SK-N-SH (cell line): Measurements from ENCODE around the gene ODAD2. TPM values are rescaled to one million over a fixed set of nuclear protein-coding genes. Genes with fewer than 3 reads are reported as not detected.

Source experiments
- CTCF ChIA-PET: fragments of 300-600, 350-600 bp; formaldehyde crosslinking; extraction: SDS; loops from one replicate; lab custom pipeline; 2021; lab: Yijun Ruan, JAX
- POLR2A ChIA-PET: fragments of 350-600 bp; sonication (Branson Sonifier 250); formaldehyde crosslinking; extraction: SDS; loops from one replicate; lab custom pipeline; 2020; ENCODE audit warnings: antibody characterized with exemption, inconsistent platforms; lab: Yijun Ruan, JAX
- DNase-seq: peaks from one replicate; pipeline ENCODE4 v3.0.0; 2012
- H2AFZ ChIP-seq: fragments of 200-600 bp; sonication (generic); 2 replicates; pipeline ENCODE4 v1.8.1; 2016; ENCODE audit warnings: antibody characterized with exemption, mild to moderate bottlenecking, low read depth
- H3F3A ChIP-seq: fragments of 200-600 bp; sonication (generic); replicated peaks from 2 replicates; pipeline ENCODE3; 2016; ENCODE audit warnings: antibody characterized with exemption, mild to moderate bottlenecking; ENCODE audit not compliant: insufficient read depth
- H3K27ac ChIP-seq, 2 experiments: fragments of 200-500 bp in 1 of 2; fragments of 200-600 bp in 1 of 2; sonication (Bioruptor generic) in 1 of 2; sonication (generic), shearing (Covaris generic) in 1 of 2; 2 replicates each; pipeline versions ENCODE4 v1.5.1 to v1.6.1; 2014 to 2016; ENCODE audit warnings: low read depth in 2 of 2, inconsistent platforms in 1 of 2, low read length in 1 of 2, mild to moderate bottlenecking in 1 of 2, mixed read lengths in 1 of 2
- H3K27me3 ChIP-seq: fragments of 200-600 bp; sonication (generic), shearing (Covaris generic); 2 replicates; pipeline ENCODE4 v1.6.1; 2016; ENCODE audit warnings: mixed run types; ENCODE audit not compliant: insufficient read depth
- H3K36me3 ChIP-seq, 2 experiments: fragments of 200-500 bp in 1 of 2; fragments of 200-600 bp in 1 of 2; sonication (Bioruptor generic) in 1 of 2; sonication (generic) in 1 of 2; replicated peaks in 1 of 2; 2 replicates each; pipeline versions ENCODE3 to v1.5.1; 2014 to 2016; ENCODE audit warnings: low read length in 1 of 2, mild to moderate bottlenecking in 1 of 2; ENCODE audit not compliant: insufficient read depth in 2 of 2, control insufficient read depth in 1 of 2
- H3K4me1 ChIP-seq, 2 experiments: fragments of 200-500 bp in 1 of 2; fragments of 200-600 bp in 1 of 2; sonication (Bioruptor generic) in 1 of 2; sonication (generic), shearing (Covaris generic) in 1 of 2; 2 replicates each; pipeline versions ENCODE4 v1.5.1 to v1.6.1; 2014 to 2016; ENCODE audit warnings: low read depth in 1 of 2, low read length in 1 of 2, mixed run types in 1 of 2; ENCODE audit not compliant: insufficient read depth in 2 of 2, control insufficient read depth in 1 of 2
- H3K4me2 ChIP-seq: fragments of 200-600 bp; sonication (generic), shearing (Covaris generic); 2 replicates; pipeline ENCODE4 v1.6.1; 2017; ENCODE audit warnings: mixed run types
- H3K4me3 ChIP-seq, 2 experiments: fragments of 200-500 bp in 1 of 2; fragments of 200-600 bp in 1 of 2; sonication (Bioruptor generic) in 1 of 2; sonication (generic), shearing (Covaris generic) in 1 of 2; 2 replicates each; pipeline versions ENCODE4 v1.5.1 to v1.8.1; 2014 to 2016; ENCODE audit warnings: low read depth in 2 of 2, inconsistent platforms in 1 of 2, low read length in 1 of 2, mild to moderate bottlenecking in 1 of 2, mixed read lengths in 1 of 2, moderate library complexity in 1 of 2
- H3K79me2 ChIP-seq: fragments of 200-600 bp; sonication (generic); 2 replicates; pipeline ENCODE4 v1.8.1; 2017; ENCODE audit warnings: mild to moderate bottlenecking; ENCODE audit not compliant: insufficient read depth
- H3K9ac ChIP-seq: fragments of 200-600 bp; sonication (generic); 2 replicates; pipeline ENCODE4 v1.6.1; 2017; ENCODE audit warnings: mixed run types
- H3K9me2 ChIP-seq: fragments of 200-600 bp; sonication (generic); 2 replicates; pipeline ENCODE4 v1.6.1; 2017; ENCODE audit warnings: mixed run types
- H3K9me3 ChIP-seq: fragments of 200-600 bp; sonication (generic); 2 replicates; pipeline ENCODE4 v1.6.1; 2017; ENCODE audit warnings: mixed run types, mild to moderate bottlenecking, moderate library complexity
- H4K20me1 ChIP-seq: fragments of 200-600 bp; sonication (generic); 2 replicates; pipeline ENCODE4 v1.6.1; 2017; ENCODE audit warnings: mild to moderate bottlenecking, mixed run types; ENCODE audit not compliant: insufficient read depth
- CHD2 ChIP-seq: fragments of 150-350 bp; IDR thresholded peaks from 2 replicates; pipeline ENCODE4 v1.6.1; 2018; ENCODE audit warnings: low read length; ENCODE audit not compliant: partially characterized antibody
- EP300 ChIP-seq, 2 experiments: IDR thresholded peaks; 2 replicates each; pipeline versions ENCODE4 v1.4.0 to v1.6.1; 2012; ENCODE audit warnings: borderline replicate concordance in 1 of 2, low read depth in 1 of 2, low read length in 1 of 2
- FOSL2 ChIP-seq: IDR thresholded peaks from 2 replicates; pipeline ENCODE4 v1.4.0; 2012; ENCODE audit warnings: low read depth, mild to moderate bottlenecking, moderate library complexity, borderline replicate concordance
- FOXJ3 ChIP-seq: sonication (generic); formaldehyde crosslinking; IDR thresholded peaks from 2 replicates; pipeline ENCODE4 v1.5.1; 2020; ENCODE audit warnings: mild to moderate bottlenecking, missing genetic modification reagents
- FOXM1 ChIP-seq: IDR thresholded peaks from 2 replicates; pipeline ENCODE4 v1.4.0; 2012; ENCODE audit warnings: low read depth, mild to moderate bottlenecking
- GABPA ChIP-seq: IDR thresholded peaks from 2 replicates; pipeline ENCODE4 v1.4.0; 2012; ENCODE audit warnings: low read depth, mild to moderate bottlenecking
- JUND ChIP-seq: IDR thresholded peaks from 2 replicates; pipeline ENCODE4 v1.4.0; 2012
- MEF2A ChIP-seq: IDR thresholded peaks from 2 replicates; pipeline ENCODE4 v1.4.0; 2012; ENCODE audit warnings: low read depth, borderline replicate concordance
- NFIC ChIP-seq: IDR thresholded peaks from 2 replicates; pipeline ENCODE4 v1.4.0; 2012; ENCODE audit warnings: borderline replicate concordance
- NRF1 ChIP-seq: IDR thresholded peaks from 2 replicates; pipeline ENCODE4 v1.6.1; 2012; ENCODE audit warnings: low read depth, mild to moderate bottlenecking, low read length
- POLR2AphosphoS5 ChIP-seq: IDR thresholded peaks from 2 replicates; pipeline ENCODE4 v1.6.1; 2012; ENCODE audit warnings: low read depth, low read length
- RAD21 ChIP-seq: IDR thresholded peaks from 2 replicates; pipeline ENCODE4 v1.6.1; 2012; ENCODE audit warnings: mild to moderate bottlenecking, low read length
- RFX5 ChIP-seq: IDR thresholded peaks from 2 replicates; pipeline ENCODE4 v1.6.1; 2012; ENCODE audit warnings: mild to moderate bottlenecking, improper control_type of control experiment, low read length
- RXRA ChIP-seq: IDR thresholded peaks from 2 replicates; pipeline ENCODE4 v1.4.0; 2012; ENCODE audit warnings: low read depth, mild to moderate bottlenecking, borderline replicate concordance
- SMC3 ChIP-seq: IDR thresholded peaks from 2 replicates; pipeline ENCODE4 v1.6.1; 2012; ENCODE audit warnings: low read depth, low read length, improper control_type of control experiment
- TCF12 ChIP-seq: IDR thresholded peaks from 2 replicates; pipeline ENCODE4 v1.4.0; 2012
- WGBS: methylation state at CpG from one replicate; pipeline ENCODE4 v1.1.6; 2017; ENCODE audit warnings: low lambda C conversion rate; 5-methylcytosine and 5-hydroxymethylcytosine counted together
- polyA plus RNA-seq, 3 experiments: library from polyadenylated mRNA; depleted of rRNA; stranded (reverse); fragments of >200 nt; gene quantifications; 2 replicates each; pipeline ENCODE4 v1.2.3, GENCODE V29; 2012
- TF ChIP-seq, protein P1 (sequence below): fragments of 150-350 bp; IDR thresholded peaks from 2 replicates; pipeline ENCODE4 v1.6.1; 2016; ENCODE audit warnings: mild to moderate bottlenecking, low read depth, low read length
- TF ChIP-seq, protein P2 (sequence below): IDR thresholded peaks from 2 replicates; pipeline ENCODE4 v1.4.0; 2012; ENCODE audit warnings: low read depth, borderline replicate concordance

Gene ODAD2
- polyA plus RNA-seq, 1 of the 3 experiments (the other 2 are of a cell fraction), result not detected

DNA sequence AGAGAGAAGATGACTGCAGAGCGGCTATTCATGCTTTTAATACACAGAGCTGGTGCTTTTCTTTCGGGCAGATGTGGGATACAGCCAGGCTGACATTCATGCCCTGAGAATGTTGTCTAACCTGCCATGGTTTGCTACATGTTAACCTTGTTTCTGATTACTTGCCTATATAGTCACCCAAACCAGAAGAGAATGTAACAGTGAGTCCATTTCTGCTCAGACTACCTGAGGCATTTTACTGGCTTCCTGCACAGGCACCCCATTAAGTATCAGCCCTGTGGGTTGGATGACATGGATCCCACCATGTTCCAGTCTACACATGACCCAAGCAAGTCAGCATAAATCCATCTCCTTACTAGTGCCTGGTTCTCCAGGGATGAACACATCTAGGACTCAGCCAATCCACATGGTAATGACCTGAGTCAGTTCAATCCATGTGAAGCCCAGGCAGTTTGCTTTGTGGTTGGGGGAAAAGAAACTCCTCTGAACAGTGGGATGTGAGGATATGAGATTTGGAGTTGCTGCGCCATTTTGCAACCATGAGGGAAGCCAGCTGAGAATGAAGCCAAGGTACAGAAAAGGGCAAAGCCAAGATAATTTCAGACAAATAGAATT is 197.6 kb downstream of the ODAD2 start:
- TF ChIP-seq, protein P1, sequence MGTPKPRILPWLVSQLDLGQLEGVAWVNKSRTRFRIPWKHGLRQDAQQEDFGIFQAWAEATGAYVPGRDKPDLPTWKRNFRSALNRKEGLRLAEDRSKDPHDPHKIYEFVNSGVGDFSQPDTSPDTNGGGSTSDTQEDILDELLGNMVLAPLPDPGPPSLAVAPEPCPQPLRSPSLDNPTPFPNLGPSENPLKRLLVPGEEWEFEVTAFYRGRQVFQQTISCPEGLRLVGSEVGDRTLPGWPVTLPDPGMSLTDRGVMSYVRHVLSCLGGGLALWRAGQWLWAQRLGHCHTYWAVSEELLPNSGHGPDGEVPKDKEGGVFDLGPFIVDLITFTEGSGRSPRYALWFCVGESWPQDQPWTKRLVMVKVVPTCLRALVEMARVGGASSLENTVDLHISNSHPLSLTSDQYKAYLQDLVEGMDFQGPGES, result no peak
- TF ChIP-seq TCF12, result no peak
- 4% methylated on average over 3 of the region's 3 CpGs for WGBS
- no peak overlapping the region for H2AFZ ChIP-seq
- no peaks in the 10 kb centered on the region for H3K79me2 ChIP-seq
- ChIA-PET POLR2A (no interaction called here), CTCF (no interaction called here)
- DNase-seq, result no peak
- H3K9ac ChIP-seq, result no peak overlapping the region
- H3K9me2 ChIP-seq, result no peaks in the 10 kb centered on the region
- no peaks in the 10 kb centered on the region; the same call in 1 of the 2 replicates for H3K27me3 ChIP-seq
- H4K20me1 ChIP-seq, result no peaks in the 10 kb centered on the region
- no peak overlapping the region for H3K4me2 ChIP-seq
- H3K9me3 ChIP-seq, result no peaks in the 10 kb centered on the region
- H3K27ac ChIP-seq, result no peak overlapping the region
- H3F3A ChIP-seq, result no peaks in the 10 kb centered on the region
- no peak overlapping the region for H3K4me3 ChIP-seq
- H3K4me1 ChIP-seq, result no peaks in the 10 kb centered on the region
- H3K36me3 ChIP-seq, result no peaks in the 10 kb centered on the region

DNA sequence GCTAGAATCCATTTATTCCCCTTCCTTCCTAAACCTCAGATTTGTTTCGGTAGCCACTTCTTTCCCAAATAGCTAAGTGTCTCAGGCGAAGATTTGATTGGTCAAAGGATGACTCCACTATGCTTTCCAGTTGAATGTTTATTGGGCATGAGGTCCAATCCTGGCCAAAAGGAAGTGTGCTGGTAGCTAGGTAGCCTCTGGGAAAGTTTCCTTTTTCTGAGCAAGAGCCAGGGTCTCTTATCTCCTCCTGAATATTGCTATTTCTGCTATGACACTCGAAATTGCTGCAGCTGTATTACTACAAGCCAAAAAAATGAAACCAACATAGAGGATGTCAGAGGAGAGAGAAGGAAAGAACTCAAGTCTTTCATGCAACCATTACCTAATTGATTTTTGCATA is 199.8 kb downstream of the ODAD2 start:
- no peak overlapping the region for H3K4me2 ChIP-seq
- H3K27ac ChIP-seq, result no peak overlapping the region
- H4K20me1 ChIP-seq, result no peaks in the 10 kb centered on the region
- ChIA-PET CTCF (interaction anchor here (1.0 kb wide), 1 partner anchor 10 kb away, joined by 3 read pairs; no protein-coding TSS in a partner anchor), POLR2A (no interaction called here)
- no peaks in the 10 kb centered on the region for H3F3A ChIP-seq
- no peak overlapping the region for H3K9ac ChIP-seq
- DNase-seq, result no peak
- H2AFZ ChIP-seq, result no peak overlapping the region
- H3K36me3 ChIP-seq, result no peaks in the 10 kb centered on the region
- no peaks in the 10 kb centered on the region for H3K9me2 ChIP-seq
- TF ChIP-seq FOXM1 (no peak), NFIC (no peak), GABPA (no peak), TCF12 (no peak), FOSL2 (no peak), CHD2 (no peak), EP300 (IDR thresholded peaks at IDR 0.05; ENCODE audit: borderline replicate concordance in 1 of 2, low read depth in 1 of 2, low read length in 1 of 2) (no peak), RAD21 (no peak), RFX5 (no peak), MEF2A (no peak), FOXJ3 (no peak), RXRA (no peak), POLR2AphosphoS5 (no peak), JUND (no peak), NRF1 (no peak), SMC3 (no peak)
- TF ChIP-seq, protein P2, sequence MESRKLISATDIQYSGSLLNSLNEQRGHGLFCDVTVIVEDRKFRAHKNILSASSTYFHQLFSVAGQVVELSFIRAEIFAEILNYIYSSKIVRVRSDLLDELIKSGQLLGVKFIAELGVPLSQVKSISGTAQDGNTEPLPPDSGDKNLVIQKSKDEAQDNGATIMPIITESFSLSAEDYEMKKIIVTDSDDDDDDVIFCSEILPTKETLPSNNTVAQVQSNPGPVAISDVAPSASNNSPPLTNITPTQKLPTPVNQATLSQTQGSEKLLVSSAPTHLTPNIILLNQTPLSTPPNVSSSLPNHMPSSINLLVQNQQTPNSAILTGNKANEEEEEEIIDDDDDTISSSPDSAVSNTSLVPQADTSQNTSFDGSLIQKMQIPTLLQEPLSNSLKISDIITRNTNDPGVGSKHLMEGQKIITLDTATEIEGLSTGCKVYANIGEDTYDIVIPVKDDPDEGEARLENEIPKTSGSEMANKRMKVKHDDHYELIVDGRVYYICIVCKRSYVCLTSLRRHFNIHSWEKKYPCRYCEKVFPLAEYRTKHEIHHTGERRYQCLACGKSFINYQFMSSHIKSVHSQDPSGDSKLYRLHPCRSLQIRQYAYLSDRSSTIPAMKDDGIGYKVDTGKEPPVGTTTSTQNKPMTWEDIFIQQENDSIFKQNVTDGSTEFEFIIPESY, result no peak
- TF ChIP-seq, protein P1, result no peak
- H3K27me3 ChIP-seq, result no peaks in the 10 kb centered on the region; the same call in 1 of the 2 replicates
- no peak overlapping the region for H3K4me3 ChIP-seq
- 14% methylated on average over 3 of the region's 3 CpGs for WGBS
- H3K4me1 ChIP-seq, result no peaks in the 10 kb centered on the region
- H3K79me2 ChIP-seq, result no peaks in the 10 kb centered on the region
- H3K9me3 ChIP-seq, result no peaks in the 10 kb centered on the region
